ENCODE data around the gene GDF2. TPM values are rescaled to one million over a fixed set of nuclear protein-coding genes. Genes with fewer than 3 reads are reported as not detected.
A peak's percentile ranks its signal among the peaks of the same experiment; 100 is the strongest.

The GDF2 gene
- total RNA-seq, 2 experiments from 2014 or later: not detected

DNA sequence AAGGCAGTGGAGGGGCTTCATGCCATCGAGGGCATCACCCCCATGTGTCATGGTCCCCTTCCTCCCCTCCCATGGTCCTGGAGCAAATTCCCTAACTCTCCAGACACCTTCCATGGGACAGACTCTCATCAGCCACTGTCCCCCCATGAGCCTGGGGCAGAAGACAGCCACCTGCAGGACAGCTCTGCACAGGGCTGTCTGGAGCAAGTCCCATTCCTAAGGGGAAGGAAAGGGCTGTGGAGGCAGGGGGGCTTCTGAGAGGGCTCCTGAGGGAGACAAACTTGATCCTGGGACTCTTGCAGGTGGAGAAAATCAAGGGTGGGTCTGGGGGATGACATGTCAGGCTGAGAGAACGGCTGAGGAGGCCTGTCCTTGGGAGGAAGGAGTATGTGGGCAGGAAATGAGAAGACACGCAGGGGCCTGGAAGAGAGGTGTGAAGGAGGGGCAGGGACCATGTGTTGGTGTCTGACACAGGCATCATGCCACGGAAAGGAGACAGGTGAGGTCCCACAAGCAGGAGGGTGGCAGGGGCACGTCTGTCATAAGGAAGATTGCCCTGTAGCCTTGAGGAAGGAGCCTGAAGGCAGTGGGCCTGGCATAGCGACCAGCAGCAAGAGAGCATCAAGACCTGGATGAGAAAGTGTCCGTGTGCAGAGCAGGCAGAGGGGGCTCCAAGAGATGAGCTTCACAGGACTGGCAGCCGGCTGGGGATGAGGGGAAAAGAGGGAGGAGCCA lies 36.7 kb upstream of the GDF2 start:
- DNase-seq: no peak
- ChIA-PET POLR2A (interaction anchor here (0.6 kb wide), 1 partner anchor 13 kb away, joined by 3 read pairs; no protein-coding TSS in a partner anchor), CTCF (interaction anchor here (0.5 to 0.8 kb wide), 2 partner anchors 40 to 198 kb away, joined by 3 read pairs; no protein-coding TSS in a partner anchor)
- Mint-ChIP-seq H3K36me3 (ENCODE audit: low read depth) (no peaks in the 10 kb centered on the region), H3K27me3 (no peaks in the 10 kb centered on the region), H3K27ac (no peak overlapping the region), H3K9me3 (ENCODE audit: low read depth) (no peaks in the 10 kb centered on the region), H3K4me1 (peaks cover 29% of the 10 kb centered on the region), H3K4me3 (no peak overlapping the region)
- intact Hi-C loops (cut with DNase I, micrococcal nuclease): no loop called here
- ATAC-seq: no peak

DNA sequence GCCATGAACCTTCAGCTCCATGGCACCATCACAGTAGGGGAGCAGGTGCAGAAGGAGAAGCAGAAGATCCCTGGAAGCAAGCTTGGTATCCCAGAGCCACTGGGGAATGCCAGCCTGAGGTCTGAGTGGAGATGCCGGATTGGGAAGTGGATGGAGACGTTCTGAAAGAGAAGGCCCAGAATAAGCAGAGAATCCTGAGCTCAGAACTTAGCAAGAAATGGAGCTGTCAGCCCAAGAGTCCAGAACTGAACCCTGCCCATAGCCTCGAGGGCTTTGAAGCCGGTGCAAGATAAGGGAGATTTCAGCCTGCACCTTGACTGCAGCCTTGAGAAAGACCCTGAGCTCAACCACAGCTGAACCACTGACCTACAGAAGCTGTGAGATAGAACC lies 36.1 kb upstream of the GDF2 start:
- ATAC-seq: no peak
- ChIA-PET POLR2A (interaction anchor here (0.6 kb wide), 1 partner anchor 12 kb away, joined by 3 read pairs; no protein-coding TSS in a partner anchor), CTCF (interaction anchor here (0.5 kb wide), 1 partner anchor 199 kb away, joined by 3 read pairs; no protein-coding TSS in a partner anchor)
- Mint-ChIP-seq H3K36me3 (ENCODE audit: low read depth) (no peaks in the 10 kb centered on the region), H3K27me3 (no peaks in the 10 kb centered on the region), H3K27ac (no peak overlapping the region), H3K4me3 (no peak overlapping the region), H3K4me1 (peaks cover 29% of the 10 kb centered on the region), H3K9me3 (ENCODE audit: low read depth) (no peaks in the 10 kb centered on the region)
- no peak for DNase-seq
- intact Hi-C loops (cut with DNase I, micrococcal nuclease): no loop called here

DNA sequence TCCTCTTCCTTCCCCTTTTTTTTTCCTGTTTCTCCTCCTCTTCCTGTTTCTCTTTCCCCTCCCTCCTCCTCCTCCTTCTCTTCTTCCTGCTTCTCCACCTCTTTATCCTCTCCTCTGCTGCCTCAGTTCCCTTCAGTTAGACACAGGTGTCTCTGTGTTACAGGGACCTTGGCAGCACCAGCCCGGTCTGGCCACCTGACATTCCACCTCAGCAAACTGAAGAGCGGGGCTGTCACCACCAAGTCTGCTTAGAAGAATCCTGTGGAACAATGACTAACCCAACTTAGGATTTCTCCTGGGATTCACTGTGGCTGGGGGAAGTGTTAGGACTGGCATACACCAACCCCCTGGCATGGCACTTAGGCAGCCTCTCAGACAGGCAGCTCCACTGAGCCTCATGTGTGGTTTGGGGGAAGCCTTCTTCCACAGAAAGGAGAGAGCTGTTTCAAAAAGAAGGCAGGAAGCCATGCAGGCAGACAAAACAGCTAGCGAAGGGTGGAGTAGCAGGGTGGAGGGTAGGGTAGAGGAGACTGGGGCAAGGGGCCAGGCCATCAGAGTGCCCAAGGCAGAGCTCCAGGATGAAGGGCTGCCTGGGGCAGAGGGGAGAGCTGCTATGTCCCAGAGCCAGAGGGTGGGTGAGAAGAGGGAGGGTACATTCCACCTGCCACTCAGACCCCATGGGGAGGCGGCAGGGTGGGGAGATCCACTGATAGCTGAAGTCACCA lies 35.5 kb upstream of the GDF2 start:
- Mint-ChIP-seq H3K4me3 (no peak overlapping the region), H3K27me3 (no peaks in the 10 kb centered on the region), H3K36me3 (ENCODE audit: low read depth) (no peaks in the 10 kb centered on the region), H3K27ac (peak overlapping the region; percentile 15), H3K9me3 (ENCODE audit: low read depth) (no peaks in the 10 kb centered on the region), H3K4me1 (peaks cover 29% of the 10 kb centered on the region)
- ATAC-seq (peak; percentile 26), DNase-seq (no peak)
- intact Hi-C loops (cut with DNase I, micrococcal nuclease): no loop called here
- ChIA-PET POLR2A (no interaction called here), CTCF (interaction anchor here (0.6 to 0.8 kb wide), 3 partner anchors 12 to 78 kb away, joined by 3 to 4 read pairs (median 4); no protein-coding TSS in a partner anchor)

DNA sequence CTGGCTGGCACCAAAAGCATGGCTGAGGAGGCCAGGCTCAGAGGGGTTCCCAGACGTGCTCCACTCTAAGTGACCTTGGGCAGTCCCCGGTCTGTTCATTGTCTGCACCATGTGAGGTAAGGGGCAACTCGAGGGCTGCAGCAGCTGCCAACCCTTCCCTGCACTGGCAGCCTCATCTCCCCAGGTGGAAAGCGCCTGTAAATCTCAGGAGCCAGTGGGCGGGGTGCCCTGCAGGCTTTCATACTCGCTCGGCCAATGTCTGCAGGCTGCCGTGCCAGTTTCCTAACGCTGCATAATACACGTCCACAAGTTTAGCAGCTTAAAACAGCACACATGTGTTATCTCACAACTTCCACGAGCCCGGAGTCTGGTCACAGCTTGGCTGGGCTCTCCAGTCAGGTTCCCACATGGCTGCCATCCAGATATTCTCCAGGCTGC lies 34.9 kb upstream of the GDF2 start:
- ChIA-PET CTCF (interaction anchor here (0.6 to 0.8 kb wide), 3 partner anchors 11 to 79 kb away, joined by 3 to 4 read pairs (median 4); no protein-coding TSS in a partner anchor), POLR2A (no interaction called here)
- Mint-ChIP-seq H3K4me3 (no peak overlapping the region), H3K9me3 (ENCODE audit: low read depth) (no peaks in the 10 kb centered on the region), H3K27ac (no peak overlapping the region), H3K36me3 (ENCODE audit: low read depth) (no peaks in the 10 kb centered on the region), H3K4me1 (peaks cover 29% of the 10 kb centered on the region), H3K27me3 (no peaks in the 10 kb centered on the region)
- DNase-seq: no peak
- intact Hi-C loops (cut with DNase I, micrococcal nuclease): no loop called here
- ATAC-seq: no peak

DNA sequence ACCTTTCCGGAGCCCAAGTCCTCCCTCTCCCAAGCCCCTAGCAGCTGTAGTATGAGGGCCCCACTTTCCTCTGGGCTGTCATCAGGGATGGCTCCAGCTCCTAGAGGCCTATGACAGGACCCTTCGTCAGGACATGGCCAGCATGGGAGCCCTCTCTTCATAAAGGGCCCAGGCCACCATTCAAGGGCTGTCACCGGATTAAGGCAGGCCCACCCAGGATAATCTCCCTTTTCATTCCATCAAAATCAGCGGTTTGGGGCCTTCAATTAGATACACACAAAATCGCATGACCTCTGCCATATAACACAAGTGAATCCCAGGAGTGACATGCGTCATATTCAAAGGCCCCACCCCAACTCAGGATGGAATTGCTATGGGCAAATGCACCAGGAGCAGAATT lies 34.4 kb upstream of the GDF2 start:
- ATAC-seq (no peak), DNase-seq (no peak)
- Mint-ChIP-seq H3K4me3 (no peak overlapping the region), H3K4me1 (peaks cover 29% of the 10 kb centered on the region), H3K27ac (no peak overlapping the region), H3K9me3 (ENCODE audit: low read depth) (no peaks in the 10 kb centered on the region), H3K36me3 (ENCODE audit: low read depth) (no peaks in the 10 kb centered on the region), H3K27me3 (no peaks in the 10 kb centered on the region)
- intact Hi-C loops (cut with DNase I, micrococcal nuclease): no loop called here
- ChIA-PET POLR2A (no interaction called here), CTCF (no interaction called here)

DNA sequence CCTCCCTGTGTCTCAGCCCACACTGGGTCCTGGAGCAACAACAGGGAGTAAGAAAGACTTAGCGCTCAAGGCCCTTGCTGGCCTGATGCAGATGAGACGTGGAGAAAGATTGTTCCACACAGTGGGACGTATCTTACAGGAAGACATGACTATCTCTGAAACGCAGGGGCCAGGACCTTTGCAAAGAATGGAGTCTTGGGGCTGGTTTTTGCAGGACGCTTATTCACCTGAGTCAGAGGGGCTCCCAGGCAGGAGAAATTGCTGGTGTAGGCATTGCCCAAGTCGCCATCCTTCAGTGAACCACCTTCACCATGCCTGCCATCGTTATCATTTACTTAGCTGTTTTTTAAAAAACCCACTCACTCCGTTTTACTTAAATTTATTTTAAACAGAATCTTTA lies 34.0 kb upstream of the GDF2 start:
- H3K27ac Mint-ChIP-seq: no peak overlapping the region
- H3K4me3 Mint-ChIP-seq: no peak overlapping the region
- H3K36me3 Mint-ChIP-seq (ENCODE audit: low read depth): no peaks in the 10 kb centered on the region
- ChIA-PET CTCF (interaction anchor here (1.4 kb wide), 1 partner anchor 22 kb away, joined by 4 read pairs; no protein-coding TSS in a partner anchor), POLR2A (no interaction called here)
- ATAC-seq (no peak), DNase-seq (no peak)
- intact Hi-C loops (cut with DNase I, micrococcal nuclease): no loop called here
- no peaks in the 10 kb centered on the region for H3K9me3 Mint-ChIP-seq (ENCODE audit: low read depth)
- no peaks in the 10 kb centered on the region for H3K27me3 Mint-ChIP-seq
- peaks cover 29% of the 10 kb centered on the region for H3K4me1 Mint-ChIP-seq

DNA sequence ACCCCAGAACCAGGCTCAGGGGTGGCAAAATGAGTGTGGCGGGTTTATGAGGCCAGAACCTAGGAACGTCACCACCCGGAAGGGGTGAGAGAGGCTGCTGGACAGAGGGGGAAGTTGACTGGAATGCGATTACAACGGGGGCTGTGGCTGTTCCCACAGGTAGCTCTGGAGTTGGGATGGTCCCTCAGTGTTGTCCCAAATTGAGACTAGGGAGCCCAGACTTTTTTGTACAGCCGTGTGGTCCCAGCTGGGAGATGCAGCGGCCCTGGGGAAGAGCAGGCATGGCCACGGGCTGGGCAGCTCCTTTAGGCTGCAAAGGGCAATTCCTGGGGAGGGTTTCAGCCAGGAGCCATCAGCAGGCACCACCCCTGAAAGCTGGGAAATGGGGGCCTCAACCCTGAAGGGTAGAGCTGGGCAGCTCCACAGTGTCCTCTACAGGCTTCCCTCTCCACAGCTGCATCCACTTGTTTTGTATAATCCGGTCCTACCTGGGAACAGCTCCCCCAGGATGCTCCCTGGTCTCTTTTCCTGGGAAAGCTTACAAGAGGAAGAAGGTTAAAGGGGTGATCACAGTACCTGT lies 33.2 kb upstream of the GDF2 start:
- CTCF ChIA-PET: interaction anchor here (0.6 to 1.4 kb wide), 2 partner anchors 22 to 24 kb away, joined by 3 to 4 read pairs; no protein-coding TSS in a partner anchor
- Mint-ChIP-seq H3K36me3 (ENCODE audit: low read depth) (no peaks in the 10 kb centered on the region), H3K4me3 (no peak overlapping the region), H3K9me3 (ENCODE audit: low read depth) (no peaks in the 10 kb centered on the region), H3K27me3 (no peaks in the 10 kb centered on the region), H3K4me1 (peaks cover 29% of the 10 kb centered on the region), H3K27ac (no peak overlapping the region)
- DNase-seq (no peak), ATAC-seq (no peak)
- POLR2A ChIA-PET: no interaction called here
- intact Hi-C loops (cut with DNase I, micrococcal nuclease): no loop called here

DNA sequence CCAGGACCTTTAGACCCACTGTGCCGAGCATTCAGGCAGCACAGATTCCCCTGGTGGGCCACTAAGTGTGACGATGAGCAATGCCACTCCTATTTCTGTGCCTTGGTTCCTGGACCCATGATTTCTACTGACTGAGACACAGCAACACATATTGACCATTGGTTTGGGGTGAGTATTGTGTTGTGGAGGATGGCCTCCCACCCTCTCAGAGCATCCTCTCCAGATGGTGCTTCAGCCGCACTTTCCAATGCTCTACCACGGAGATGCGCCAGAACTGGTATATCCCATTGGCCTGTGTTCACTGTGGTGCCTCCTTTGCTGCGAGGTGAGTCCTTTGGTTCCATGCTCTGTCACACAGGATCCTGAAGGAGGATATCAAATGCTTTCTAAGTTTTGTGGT lies 32.3 kb upstream of the GDF2 start:
- intact Hi-C loops (cut with DNase I, micrococcal nuclease): no loop called here
- no peak for DNase-seq
- Mint-ChIP-seq H3K27me3 (no peaks in the 10 kb centered on the region), H3K9me3 (ENCODE audit: low read depth) (no peaks in the 10 kb centered on the region), H3K4me1 (peaks cover 26% of the 10 kb centered on the region), H3K36me3 (ENCODE audit: low read depth) (no peaks in the 10 kb centered on the region), H3K27ac (no peak overlapping the region), H3K4me3 (no peak overlapping the region)
- ChIA-PET POLR2A (no interaction called here), CTCF (no interaction called here)
- ATAC-seq: no peak

DNA sequence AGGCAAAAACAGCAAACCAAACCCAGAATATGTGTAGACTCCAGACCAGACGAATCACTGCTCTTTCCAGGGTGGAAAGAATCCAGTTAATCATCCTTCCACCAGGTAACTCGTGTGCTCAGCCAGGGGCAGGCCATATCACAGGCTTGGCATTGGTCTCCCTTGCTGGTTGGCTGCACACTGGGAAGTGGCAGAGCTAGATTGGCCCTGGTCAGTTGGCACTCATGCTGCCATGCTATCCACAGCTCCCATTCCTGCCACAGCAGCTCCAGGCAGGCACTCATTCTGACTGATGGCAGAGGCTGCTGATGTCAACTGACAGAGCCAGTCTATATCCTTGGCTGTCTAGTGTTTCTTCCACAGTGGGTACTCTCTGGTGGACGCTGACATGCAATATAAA lies 31.9 kb upstream of the GDF2 start:
- Mint-ChIP-seq H3K4me1 (peaks cover 22% of the 10 kb centered on the region), H3K27me3 (no peaks in the 10 kb centered on the region), H3K27ac (no peak overlapping the region), H3K36me3 (ENCODE audit: low read depth) (no peaks in the 10 kb centered on the region), H3K4me3 (no peak overlapping the region), H3K9me3 (ENCODE audit: low read depth) (no peaks in the 10 kb centered on the region)
- CTCF ChIA-PET: no interaction called here
- intact Hi-C loops (cut with DNase I, micrococcal nuclease): no loop called here
- POLR2A ChIA-PET: no interaction called here
- ATAC-seq (no peak), DNase-seq (no peak)

DNA sequence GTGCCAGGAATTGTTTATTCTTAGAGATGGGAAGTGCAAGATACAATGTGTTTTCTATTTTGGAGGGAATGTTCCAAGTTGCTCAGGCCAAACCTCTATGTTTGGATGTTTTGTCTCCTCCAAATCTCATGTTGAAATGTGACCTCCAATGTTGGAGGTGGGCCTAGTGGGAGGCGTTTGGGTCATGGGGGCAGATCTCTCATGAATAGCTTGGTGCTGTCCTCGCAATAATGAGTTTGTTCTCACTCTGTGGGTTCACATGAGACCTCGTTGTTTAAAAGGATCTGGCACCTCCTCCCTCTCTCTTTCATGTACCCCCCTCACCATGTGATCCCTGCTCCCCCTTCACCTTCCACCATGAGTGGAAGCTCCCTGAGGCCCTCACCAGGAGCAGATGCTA lies 30.6 kb upstream of the GDF2 start:
- intact Hi-C loops (cut with DNase I, micrococcal nuclease): no loop called here
- Mint-ChIP-seq H3K9me3 (ENCODE audit: low read depth) (no peaks in the 10 kb centered on the region), H3K36me3 (ENCODE audit: low read depth) (no peaks in the 10 kb centered on the region), H3K27me3 (no peaks in the 10 kb centered on the region), H3K4me3 (no peak overlapping the region), H3K27ac (no peak overlapping the region), H3K4me1 (peaks cover 9% of the 10 kb centered on the region)
- CTCF ChIA-PET: no interaction called here
- no peak for DNase-seq
- POLR2A ChIA-PET: no interaction called here
- no peak for ATAC-seq

DNA sequence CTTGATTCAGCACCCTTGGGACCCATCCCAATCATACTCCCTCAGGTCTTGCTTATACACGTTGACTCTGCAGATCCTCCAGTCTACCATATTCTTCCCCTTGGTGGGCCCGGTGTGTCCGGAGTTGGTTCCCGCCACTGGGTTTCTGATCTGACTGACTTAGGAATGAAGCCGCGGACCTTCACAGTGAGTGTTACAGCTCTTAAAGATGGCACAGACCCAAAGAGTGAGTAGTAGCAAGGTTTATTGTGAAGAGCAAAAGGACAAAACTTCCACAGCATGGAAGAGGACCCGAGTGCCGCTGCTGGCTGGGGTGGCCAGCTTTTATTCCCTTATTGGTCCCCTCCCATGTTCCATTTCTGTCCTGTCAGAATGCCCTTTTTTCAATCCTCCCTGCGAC lies 28.2 kb upstream of the GDF2 start:
- DNase-seq (no peak), ATAC-seq (no peak)
- no peaks in the 10 kb centered on the region for H3K9me3 Mint-ChIP-seq (ENCODE audit: low read depth)
- no peaks in the 10 kb centered on the region for H3K27me3 Mint-ChIP-seq
- H3K36me3 Mint-ChIP-seq (ENCODE audit: low read depth): no peaks in the 10 kb centered on the region
- intact Hi-C loops (cut with DNase I, micrococcal nuclease): no loop called here
- H3K4me1 Mint-ChIP-seq: no peaks in the 10 kb centered on the region
- ChIA-PET POLR2A (no interaction called here), CTCF (interaction anchor here (0.5 kb wide), 1 partner anchor 20 kb away, joined by 3 read pairs; no protein-coding TSS in a partner anchor)
- no peak overlapping the region for H3K4me3 Mint-ChIP-seq
- H3K27ac Mint-ChIP-seq: no peak overlapping the region

All from activated CD4-positive, alpha-beta T cell treated with anti-CD3 and anti-CD28 coated beads for 36 hours (primary cell).